Activated T-cell treated with anti-CD3 and anti-CD28 coated beads, Interleukin-2, amount 50 U/mL, for 48 hours (primary cell): ENCODE results near the gene SPAM1.
"Not testable (repeated sequence)": the region's sequence is repeated elsewhere in the genome, so short reads cannot be mapped to it uniquely, and the experiment has no call there.

ENCODE experiments used
- DNase-seq, 2 experiments: peaks; one replicate each; pipeline ENCODE4 v3.0.0-alpha.2; 2020

SPAM1 gene, protein sequence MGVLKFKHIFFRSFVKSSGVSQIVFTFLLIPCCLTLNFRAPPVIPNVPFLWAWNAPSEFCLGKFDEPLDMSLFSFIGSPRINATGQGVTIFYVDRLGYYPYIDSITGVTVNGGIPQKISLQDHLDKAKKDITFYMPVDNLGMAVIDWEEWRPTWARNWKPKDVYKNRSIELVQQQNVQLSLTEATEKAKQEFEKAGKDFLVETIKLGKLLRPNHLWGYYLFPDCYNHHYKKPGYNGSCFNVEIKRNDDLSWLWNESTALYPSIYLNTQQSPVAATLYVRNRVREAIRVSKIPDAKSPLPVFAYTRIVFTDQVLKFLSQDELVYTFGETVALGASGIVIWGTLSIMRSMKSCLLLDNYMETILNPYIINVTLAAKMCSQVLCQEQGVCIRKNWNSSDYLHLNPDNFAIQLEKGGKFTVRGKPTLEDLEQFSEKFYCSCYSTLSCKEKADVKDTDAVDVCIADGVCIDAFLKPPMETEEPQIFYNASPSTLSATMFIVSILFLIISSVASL

DNA sequence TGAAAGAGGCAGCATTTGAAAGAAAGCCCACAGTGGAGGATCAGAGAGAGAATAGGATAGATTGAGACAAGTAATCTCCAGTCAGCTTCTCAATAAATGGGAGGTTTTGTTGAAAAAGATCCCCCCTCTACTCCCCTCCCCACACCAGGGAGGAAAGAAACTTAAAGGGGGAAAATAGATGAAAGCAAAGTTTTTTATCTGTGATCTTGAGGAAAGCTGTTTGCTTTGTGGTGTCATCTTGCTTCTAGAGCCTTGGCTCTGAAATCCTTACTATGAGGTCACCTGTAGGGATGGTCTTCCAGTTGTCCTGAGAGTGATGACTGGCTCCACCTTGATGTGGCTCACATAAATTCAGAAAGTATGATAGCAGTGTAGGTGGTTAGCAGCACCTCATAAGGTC lies at the start of gene SPAM1:
Gene SPAM1 (plus strand): TSS at position 301 of the 400 bp plus-strand sequence. CDS start 28,330 bp downstream, outside the sequence.
- DNase-seq = no peak

DNA sequence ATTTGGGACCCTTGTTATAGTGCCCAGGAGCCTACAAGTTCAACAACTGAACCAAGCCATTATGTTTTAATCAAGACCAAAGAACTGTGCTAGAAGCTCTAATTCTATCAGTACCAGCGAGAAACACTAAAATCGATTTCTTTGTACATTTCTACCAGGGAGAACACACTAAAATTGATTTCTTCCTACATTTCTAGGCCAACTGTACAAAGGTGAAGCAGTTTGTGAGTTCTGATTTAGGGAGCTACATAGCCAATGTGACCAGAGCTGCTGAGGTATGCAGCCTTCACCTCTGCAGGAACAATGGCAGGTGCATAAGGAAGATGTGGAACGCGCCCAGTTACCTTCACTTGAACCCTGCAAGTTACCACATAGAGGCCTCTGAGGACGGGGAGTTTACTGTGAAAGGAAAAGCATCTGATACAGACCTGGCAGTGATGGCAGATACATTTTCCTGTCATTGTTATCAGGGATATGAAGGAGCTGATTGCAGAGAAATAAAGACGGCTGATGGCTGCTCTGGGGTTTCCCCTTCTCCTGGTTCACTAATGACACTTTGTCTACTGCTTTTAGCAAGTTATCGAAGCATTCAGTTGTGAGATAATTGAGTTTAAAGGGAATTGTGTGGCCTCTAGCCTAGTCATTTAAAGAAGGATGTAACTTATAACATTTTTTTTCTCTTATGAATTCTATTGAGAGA lies 48.3 kb upstream of the SPAM1 start:
- no peak for DNase-seq

DNA sequence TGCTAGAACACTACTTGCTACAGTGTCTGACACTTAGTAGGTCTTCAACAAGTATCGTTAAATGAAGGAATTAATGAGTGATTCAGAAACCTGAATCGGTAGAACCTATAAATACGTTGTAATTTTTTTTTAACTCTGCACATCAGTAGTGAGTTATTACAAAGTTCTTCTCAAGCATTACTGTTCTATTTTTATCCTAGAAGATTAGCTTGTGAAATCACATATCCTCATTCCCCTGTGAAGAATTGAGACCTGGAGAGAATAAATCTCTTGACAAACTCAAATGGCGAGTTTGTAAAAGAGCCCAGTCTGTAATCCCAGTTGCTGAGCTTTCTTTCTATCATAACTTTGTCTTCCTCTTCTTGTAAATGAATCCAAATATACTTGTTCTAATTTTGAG lies 45.4 kb upstream of the SPAM1 start:
- no peak for DNase-seq

- no peak for DNase-seq
Measured at GRCh38 chr7:123881300-123881699, 43.7 kb upstream of the SPAM1 start.

GRCh38 chr7:123883154-123883553 lies 41.9 kb upstream of the SPAM1 start:
- no peak for DNase-seq

GRCh38 chr7:123888192-123888591 lies 36.8 kb upstream of the SPAM1 start:
- DNase-seq = no peak

- not testable (repeated sequence) for DNase-seq
Measured at GRCh38 chr7:123894753-123895152, 30.3 kb upstream of the SPAM1 start.

DNA sequence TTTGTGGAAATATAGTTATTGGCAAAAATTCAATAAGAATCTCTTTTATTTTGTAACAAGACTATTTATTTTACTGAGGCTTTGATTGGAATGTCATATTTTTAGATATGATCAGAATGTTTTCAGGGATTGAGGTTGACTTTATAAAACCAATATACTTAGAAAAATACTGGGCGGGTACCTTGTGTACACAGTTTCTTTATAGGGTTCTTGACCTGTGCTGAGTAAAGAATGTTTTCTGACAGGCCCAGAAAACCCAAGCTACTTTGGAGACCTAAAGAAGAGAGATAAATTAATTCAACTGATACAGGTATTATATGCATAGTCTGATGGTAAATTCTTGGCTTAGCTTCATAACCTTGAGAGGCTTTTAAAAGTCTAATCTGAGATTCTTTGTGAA lies 23.9 kb upstream of the SPAM1 start:
- DNase-seq = no peak

GRCh38 chr7:123905714-123906113 lies 19.3 kb upstream of the SPAM1 start:
- no peak for DNase-seq

- no peak for DNase-seq
Measured at GRCh38 chr7:123916240-123916724, 8.8 kb upstream of the SPAM1 start.

- DNase-seq = no peak
Measured at GRCh38 chr7:123917878-123918277, 7.2 kb upstream of the SPAM1 start.

DNA sequence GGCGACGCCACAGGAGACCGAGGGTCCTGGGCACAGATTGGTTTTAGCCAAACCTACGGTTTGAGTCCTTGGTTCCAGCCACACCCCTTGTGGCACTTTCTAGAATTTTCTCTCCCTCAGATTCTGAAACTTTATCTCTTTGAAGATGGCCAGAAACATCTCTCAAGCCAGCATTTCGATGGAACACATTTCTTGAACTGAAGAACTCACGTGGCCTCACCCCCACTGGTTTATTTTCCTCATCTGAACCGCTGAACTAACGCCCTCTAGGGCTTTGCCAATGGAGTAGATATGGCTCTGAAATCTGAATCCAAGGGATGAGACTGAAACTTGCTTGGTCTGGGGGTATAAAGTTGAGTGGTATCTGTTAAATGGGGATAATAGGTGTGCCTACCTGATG lies 6.7 kb upstream of the SPAM1 start:
- no peak for DNase-seq

- no peak for DNase-seq
Measured at GRCh38 chr7:123923599-123923998, 1.4 kb upstream of the SPAM1 start.

DNA sequence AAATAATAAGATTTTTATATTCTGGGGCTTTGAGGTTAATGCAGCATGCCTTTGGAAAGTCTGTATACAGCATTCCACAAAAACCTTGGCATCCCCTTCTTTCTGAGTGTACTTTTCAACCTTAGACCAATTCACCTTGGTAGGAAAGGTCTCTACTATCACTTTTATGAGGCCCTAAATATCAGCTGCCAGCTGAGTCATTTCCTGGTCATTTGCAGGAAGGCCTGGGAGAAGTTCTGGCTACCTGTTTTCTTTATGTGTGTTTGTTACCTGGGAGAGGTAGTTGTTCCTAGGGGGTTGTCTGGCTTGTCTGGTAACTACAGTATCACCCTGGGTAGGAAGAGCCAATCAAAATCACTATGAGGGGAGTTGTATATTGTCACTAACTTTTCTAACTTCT lies 4.1 kb downstream of the SPAM1 start:
- no peak for DNase-seq

GRCh38 chr7:123929655-123930054 lies 4.6 kb downstream of the SPAM1 start:
- no peak for DNase-seq

DNA sequence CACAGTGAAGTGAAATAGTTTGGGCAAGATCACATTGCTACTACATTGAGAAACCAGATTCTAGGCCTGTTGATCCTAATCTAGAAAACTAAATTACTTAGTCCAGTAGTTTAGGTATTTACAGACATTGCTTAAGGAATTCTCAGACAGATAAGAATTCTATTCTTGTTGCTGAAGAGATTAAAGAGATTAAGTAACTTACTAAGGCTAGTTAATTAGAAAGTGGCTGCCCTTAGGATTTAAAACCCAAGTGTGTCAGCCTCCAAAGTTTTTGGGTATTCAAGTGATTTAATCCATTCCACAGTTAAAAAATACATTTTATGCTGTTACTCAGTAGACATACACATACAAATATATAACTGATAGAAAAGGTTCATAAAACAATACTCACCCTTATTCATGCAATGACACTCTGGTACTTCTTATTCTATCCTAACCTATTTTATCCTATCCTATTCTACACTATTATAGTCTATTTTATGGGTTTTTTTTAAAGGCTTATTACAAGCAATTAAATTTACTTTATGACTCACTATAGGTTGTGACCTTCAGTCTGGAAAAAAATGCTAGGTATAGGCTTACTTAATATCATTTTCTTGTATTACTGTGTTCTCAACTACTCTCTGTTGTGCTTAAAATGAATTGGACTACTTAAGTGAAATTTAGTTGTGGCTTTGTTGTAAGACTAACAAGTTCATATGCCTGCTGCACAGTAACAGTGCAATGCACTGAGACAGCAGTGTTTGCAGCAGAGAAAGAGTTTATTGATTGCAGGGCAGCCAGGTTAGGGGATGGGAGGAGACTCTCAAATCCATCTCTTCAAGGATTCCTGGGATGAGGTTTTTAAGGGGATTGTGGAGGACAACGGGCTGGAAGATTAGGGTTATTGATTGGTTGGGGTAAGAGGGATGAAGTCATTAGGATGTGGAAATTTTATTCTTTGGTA lies 10.7 kb downstream of the SPAM1 start:
- DNase-seq = no peak

DNA sequence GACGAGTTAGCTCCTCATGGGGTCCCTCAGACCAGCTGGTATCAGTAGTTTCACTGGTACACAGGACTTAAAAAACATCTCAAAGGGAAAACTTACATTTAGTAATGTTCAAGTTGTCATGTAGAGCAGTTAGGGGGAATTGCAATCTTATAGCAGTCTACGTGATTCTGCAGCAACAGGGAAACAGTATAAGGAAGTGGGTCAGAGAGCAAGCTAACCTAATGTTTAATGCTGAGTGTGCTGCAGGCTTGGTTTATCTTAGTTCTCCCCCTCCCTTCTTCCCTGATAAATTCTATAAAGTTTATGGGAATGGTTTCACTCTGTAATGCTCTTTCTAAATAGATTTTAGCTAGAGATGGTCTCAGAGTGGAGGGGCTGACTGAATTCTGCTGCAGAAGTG lies 11.3 kb downstream of the SPAM1 start:
- no peak for DNase-seq

DNA sequence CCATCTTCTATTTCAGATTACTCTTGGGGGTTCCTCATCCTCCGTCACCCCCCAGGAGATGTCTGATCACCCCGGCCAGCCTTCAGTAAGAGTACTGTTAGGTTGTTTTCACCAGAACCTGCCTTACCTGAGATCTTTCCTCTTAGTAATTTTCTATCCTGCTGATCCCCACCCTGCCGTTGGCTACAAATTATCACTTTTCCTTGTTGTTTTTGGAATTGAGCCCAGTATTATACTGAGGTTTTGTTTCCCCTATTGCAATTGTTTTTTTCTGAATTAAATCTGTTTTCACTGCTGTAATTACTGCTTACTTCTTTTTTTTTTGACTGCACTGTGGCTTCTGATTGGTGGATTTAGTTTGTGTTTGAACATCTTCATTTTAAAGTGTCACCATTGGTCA lies 14.7 kb downstream of the SPAM1 start:
- DNase-seq = no peak

DNA sequence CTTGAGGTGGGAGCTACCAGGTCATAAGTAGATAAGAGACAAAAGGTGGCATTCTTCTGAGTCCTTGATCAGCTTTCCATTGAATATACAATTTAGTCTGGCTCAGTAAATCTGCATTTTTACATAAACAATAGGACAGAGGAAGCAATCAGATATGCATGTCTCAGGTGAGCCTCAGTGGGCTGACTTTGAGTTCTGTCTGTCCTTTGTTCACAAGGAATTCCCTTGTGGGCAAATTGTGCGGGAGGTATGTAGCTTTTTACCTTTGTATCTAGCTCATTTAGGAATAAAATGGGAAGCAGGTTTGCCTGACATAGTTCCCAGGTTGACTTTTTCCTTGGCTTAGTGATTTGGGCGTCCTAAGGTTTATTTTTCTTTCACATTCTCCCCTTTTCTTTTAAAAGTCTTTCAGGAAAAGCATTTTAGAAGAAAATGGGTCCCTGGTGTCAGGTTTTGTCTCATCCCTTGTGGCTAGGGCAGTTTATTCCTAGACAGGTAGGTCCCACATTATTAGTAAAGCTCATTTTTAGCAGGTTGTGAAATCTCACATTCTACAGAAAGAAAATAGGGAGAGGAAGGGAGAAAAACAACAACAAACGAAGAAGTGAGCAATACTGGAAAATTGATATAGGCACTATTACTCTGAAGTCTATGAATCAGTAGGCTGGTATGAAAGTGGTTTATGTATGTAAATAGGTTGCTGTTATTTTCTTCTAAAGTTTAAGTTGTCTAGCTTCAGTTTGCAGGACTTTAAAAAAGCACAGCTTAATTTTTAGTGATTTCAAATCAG lies 16.5 kb downstream of the SPAM1 start:
- no peak for DNase-seq

DNA sequence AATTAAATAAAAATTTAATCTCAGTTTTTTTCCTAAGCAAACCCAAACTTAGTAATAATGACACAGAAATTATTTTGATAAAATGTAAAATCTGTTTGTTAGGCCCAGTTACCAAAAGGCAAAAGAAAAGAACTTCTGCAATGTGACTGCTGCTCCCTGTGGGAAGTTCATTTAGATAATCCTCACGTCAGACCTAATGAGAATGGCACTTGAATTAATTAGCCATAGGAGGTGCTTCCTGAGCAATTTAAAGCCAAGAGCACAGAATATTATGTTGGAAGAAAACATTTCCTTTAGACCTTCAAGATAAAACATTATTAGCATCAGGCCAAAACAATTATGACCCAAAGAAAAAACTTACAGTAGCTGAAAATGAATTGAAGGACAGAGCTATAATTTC lies 19.4 kb downstream of the SPAM1 start:
- DNase-seq = no peak

DNA sequence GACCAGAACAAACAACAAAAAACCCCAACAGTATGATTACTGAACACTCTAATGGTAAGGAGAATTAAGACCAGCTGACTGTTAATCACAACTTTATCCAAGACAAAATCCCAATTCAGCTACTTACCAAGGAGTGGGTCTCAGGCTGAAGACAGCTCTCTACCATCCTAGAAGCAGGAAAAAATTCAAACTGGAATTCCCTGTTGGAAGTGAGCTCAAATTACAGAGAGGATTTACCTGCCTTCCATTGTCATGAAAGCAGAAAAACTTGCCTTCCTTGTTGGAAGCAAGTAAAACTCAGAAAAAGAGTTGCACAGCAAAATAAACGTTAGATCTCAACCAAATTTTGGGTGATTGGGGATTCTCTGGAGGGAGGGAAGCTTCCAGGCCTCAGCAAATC lies 20.9 kb downstream of the SPAM1 start:
- DNase-seq = no peak

DNA sequence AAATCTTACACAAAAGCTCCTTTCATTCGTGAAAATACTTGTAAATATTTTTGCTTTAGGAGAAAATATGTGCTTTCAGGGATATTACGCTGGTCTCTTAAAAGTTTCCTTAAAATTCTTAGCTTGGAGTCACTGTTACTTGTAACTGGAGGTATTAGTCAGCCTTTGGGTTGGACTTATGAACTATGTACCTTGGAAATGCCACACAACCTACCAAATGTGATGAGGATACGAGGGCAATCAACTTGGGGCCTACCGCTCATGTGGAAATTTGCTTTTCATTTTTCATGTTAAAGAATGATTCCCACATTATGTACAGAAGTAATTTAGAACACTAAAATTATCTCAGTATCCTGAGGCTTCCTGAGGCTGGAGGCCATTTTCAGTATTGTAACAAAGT lies 23.1 kb downstream of the SPAM1 start:
- DNase-seq = no peak
